ENCODE results near the gene UBE2F. TPM values are rescaled to one million over a fixed set of nuclear protein-coding genes. Genes with fewer than 3 reads are reported as not detected.

UBE2F gene
- total RNA-seq, 1 experiment from 2014 or later: 103 TPM

DNA sequence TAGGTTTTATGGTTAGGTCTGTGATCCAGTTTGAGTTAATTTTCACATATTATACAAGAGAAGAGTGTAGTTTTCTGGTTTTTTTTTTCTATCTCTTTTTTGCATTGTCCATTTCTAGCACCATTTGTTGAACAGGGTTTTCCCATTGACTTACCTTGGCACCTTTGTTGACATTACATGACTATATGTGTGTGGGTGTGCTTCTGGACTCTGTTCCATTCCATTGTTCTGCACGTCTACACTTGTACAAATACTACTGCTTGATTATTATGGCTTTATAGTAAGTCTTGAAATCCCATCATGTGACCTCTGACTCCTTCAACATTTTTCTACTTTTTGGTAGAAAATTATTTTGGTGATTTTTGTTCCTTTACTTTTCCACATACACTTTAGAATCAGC is 38.7 kb downstream of the UBE2F start:
- H3K4me2 ChIP-seq: no peak overlapping the region
- no peaks in the 10 kb centered on the region for H3K27me3 ChIP-seq (ENCODE audit: insufficient read depth, low read depth)
- no TSS peak for BruUV-seq (replicated peaks)
- H3K27ac ChIP-seq: no peak overlapping the region
- peaks cover 21% of the 10 kb centered on the region for H3K79me2 ChIP-seq (ENCODE audit: low read depth)
- no peaks in the 10 kb centered on the region for H3K4me1 ChIP-seq (replicated peaks; ENCODE audit: insufficient read depth)
- TF ChIP-seq, protein P1, sequence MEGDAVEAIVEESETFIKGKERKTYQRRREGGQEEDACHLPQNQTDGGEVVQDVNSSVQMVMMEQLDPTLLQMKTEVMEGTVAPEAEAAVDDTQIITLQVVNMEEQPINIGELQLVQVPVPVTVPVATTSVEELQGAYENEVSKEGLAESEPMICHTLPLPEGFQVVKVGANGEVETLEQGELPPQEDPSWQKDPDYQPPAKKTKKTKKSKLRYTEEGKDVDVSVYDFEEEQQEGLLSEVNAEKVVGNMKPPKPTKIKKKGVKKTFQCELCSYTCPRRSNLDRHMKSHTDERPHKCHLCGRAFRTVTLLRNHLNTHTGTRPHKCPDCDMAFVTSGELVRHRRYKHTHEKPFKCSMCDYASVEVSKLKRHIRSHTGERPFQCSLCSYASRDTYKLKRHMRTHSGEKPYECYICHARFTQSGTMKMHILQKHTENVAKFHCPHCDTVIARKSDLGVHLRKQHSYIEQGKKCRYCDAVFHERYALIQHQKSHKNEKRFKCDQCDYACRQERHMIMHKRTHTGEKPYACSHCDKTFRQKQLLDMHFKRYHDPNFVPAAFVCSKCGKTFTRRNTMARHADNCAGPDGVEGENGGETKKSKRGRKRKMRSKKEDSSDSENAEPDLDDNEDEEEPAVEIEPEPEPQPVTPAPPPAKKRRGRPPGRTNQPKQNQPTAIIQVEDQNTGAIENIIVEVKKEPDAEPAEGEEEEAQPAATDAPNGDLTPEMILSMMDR (conservative IDR thresholded peaks at IDR 0.05): no peak
- no peak for TF ChIP-seq EZH2 (IDR thresholded peaks at IDR 0.05; ENCODE audit: low read depth)
- H3K9me2 ChIP-seq (ENCODE audit: insufficient read depth): no peaks in the 10 kb centered on the region
- no peak for DNase-seq
- H2AFZ ChIP-seq: no peak overlapping the region
- ChIA-PET POLR2A (ENCODE audit: unreplicated experiment) (no interaction called here), CTCF (no interaction called here)
- peaks cover 7% of the 10 kb centered on the region for H3F3A ChIP-seq (ENCODE audit: insufficient read depth, low read depth)
- H3K36me3 ChIP-seq (ENCODE audit: low read depth): peaks cover 3% of the 10 kb centered on the region; the same call in 1 of the 2 replicates
- peaks cover 11% of the 10 kb centered on the region for H4K20me1 ChIP-seq (ENCODE audit: insufficient read depth)
- H3K9me3 ChIP-seq (ENCODE audit: insufficient read depth, low read depth): no peaks in the 10 kb centered on the region
- H3K4me3 ChIP-seq: no peak overlapping the region
- intact Hi-C loops (cut with micrococcal nuclease; ENCODE audit: unreplicated experiment): no loop called here

DNA sequence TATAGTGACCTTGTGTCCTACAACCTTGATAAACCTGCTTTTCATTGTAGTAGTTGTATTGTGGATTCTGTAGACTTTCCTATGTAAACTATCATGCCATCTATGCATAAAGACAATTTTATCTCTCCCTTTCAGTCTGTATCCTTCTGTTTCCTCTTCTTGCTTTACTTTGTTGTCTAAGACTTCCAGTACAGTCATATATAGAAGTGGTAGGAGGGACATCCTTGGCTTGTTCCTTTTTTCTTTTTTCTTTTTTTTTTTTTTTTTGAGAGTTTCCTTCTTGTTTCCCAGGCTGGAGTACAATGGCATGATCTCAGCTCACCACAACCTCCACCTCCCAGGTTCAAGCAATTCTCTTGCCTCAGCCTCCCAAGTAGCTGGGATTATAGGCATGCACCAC is 39.7 kb downstream of the UBE2F start:
- Histone ChIP-seq H2AFZ (no peak overlapping the region), H3K27ac (no peak overlapping the region), H3F3A (ENCODE audit: insufficient read depth, low read depth) (peaks cover 7% of the 10 kb centered on the region; the same call in 1 of the 2 replicates), H3K9me3 (ENCODE audit: insufficient read depth, low read depth) (no peaks in the 10 kb centered on the region), H3K9me2 (ENCODE audit: insufficient read depth) (no peaks in the 10 kb centered on the region), H3K36me3 (ENCODE audit: low read depth) (peaks cover 3% of the 10 kb centered on the region; the same call in 1 of the 2 replicates), H4K20me1 (ENCODE audit: insufficient read depth) (peaks cover 11% of the 10 kb centered on the region), H3K79me2 (ENCODE audit: low read depth) (peaks cover 21% of the 10 kb centered on the region), H3K4me3 (no peak overlapping the region), H3K27me3 (ENCODE audit: insufficient read depth, low read depth) (no peaks in the 10 kb centered on the region), H3K4me2 (no peak overlapping the region), H3K4me1 (replicated peaks; ENCODE audit: insufficient read depth) (no peaks in the 10 kb centered on the region)
- no peak for TF ChIP-seq EZH2 (IDR thresholded peaks at IDR 0.05; ENCODE audit: low read depth)
- TF ChIP-seq, protein P1 (conservative IDR thresholded peaks at IDR 0.05): no peak
- no peak for DNase-seq
- CTCF ChIA-PET: no interaction called here
- POLR2A ChIA-PET (ENCODE audit: unreplicated experiment): no interaction called here
- intact Hi-C loops (cut with micrococcal nuclease; ENCODE audit: unreplicated experiment): no loop called here
- no TSS peak for BruUV-seq (replicated peaks)

DNA sequence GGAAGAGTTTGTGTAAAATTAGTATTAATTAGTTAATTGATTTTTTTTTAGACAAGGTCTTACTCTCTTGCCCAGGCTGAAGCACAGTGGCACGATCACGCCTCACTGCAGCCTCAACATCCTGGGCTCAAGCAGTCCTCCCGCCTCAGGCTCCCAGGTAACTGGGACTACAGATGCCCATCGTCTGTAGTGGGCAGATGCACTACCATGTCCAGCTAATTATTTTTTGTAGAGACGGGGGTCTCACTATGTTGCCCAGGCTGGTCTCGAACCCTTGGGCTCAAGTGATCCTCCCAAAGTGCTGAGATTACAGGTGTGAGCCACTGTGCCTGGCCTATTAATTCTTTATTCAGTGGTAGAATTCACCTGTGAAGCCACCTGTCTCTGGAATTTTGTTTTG is 41.1 kb downstream of the UBE2F start:
- Histone ChIP-seq H3K4me2 (no peak overlapping the region), H3K79me2 (ENCODE audit: low read depth) (peaks cover 26% of the 10 kb centered on the region), H3K27ac (no peak overlapping the region), H3K27me3 (ENCODE audit: insufficient read depth, low read depth) (no peaks in the 10 kb centered on the region), H3K36me3 (ENCODE audit: low read depth) (peaks cover 3% of the 10 kb centered on the region; the same call in 1 of the 2 replicates), H3K4me3 (no peak overlapping the region), H3K4me1 (replicated peaks; ENCODE audit: insufficient read depth) (no peaks in the 10 kb centered on the region), H3K9me3 (ENCODE audit: insufficient read depth, low read depth) (no peaks in the 10 kb centered on the region), H2AFZ (no peak overlapping the region), H4K20me1 (ENCODE audit: insufficient read depth) (peaks cover 11% of the 10 kb centered on the region), H3F3A (ENCODE audit: insufficient read depth, low read depth) (peaks cover 7% of the 10 kb centered on the region; the same call in 1 of the 2 replicates), H3K9me2 (ENCODE audit: insufficient read depth) (no peaks in the 10 kb centered on the region)
- intact Hi-C loops (cut with micrococcal nuclease; ENCODE audit: unreplicated experiment): no loop called here
- POLR2A ChIA-PET (ENCODE audit: unreplicated experiment): no interaction called here
- TF ChIP-seq, protein P1 (conservative IDR thresholded peaks at IDR 0.05): no peak
- TF ChIP-seq EZH2 (IDR thresholded peaks at IDR 0.05; ENCODE audit: low read depth): no peak
- no peak for DNase-seq
- CTCF ChIA-PET: no interaction called here
- no TSS peak for BruUV-seq (replicated peaks)
